ENCODE results near the gene SF1.

DNA sequence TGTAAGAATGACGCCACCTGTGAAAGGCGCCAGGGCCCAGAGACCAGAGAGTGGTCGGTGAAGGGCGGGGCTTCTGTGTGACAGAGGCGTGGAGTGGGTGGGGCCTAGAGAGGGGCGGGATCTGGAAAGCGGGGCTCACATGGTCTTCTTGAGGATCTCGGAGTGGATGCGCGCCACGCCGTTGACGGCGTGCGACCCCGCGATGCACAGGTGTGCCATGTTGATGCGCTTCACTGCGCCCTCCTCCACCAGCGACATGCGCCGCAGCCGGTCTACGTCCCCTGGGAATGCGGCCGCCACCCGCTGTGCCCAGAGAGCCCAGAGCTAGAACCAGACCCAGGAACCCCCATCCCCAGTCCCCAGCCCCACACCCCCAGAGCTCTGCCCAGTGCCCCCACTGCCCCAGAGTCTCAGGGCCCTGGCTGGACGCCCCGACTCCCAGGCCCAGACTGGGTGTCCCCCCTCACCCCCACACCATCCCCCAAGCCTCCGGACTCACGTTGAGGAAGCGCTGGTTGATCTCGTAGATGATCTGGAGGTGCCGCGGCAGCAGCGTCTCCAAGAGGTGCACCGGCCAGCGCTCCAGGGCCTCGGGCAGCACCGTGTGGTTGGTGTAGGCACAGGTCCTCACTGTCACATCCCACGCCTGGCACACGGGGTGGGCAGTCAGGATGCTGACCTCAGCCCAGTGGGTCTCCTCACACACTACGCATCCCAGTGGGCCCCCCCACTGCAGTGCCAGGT, 24.8 kb downstream of the SF1 start:
- TF ChIP-seq, protein P1, sequence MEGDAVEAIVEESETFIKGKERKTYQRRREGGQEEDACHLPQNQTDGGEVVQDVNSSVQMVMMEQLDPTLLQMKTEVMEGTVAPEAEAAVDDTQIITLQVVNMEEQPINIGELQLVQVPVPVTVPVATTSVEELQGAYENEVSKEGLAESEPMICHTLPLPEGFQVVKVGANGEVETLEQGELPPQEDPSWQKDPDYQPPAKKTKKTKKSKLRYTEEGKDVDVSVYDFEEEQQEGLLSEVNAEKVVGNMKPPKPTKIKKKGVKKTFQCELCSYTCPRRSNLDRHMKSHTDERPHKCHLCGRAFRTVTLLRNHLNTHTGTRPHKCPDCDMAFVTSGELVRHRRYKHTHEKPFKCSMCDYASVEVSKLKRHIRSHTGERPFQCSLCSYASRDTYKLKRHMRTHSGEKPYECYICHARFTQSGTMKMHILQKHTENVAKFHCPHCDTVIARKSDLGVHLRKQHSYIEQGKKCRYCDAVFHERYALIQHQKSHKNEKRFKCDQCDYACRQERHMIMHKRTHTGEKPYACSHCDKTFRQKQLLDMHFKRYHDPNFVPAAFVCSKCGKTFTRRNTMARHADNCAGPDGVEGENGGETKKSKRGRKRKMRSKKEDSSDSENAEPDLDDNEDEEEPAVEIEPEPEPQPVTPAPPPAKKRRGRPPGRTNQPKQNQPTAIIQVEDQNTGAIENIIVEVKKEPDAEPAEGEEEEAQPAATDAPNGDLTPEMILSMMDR (IDR thresholded peaks at IDR 0.05), result no peak
- no peak for TF ChIP-seq SP1 (CRISPR knock-in tag; conservative IDR thresholded peaks at IDR 0.05)
- no peak for TF ChIP-seq NR2C2 (CRISPR knock-in tag; IDR thresholded peaks at IDR 0.05)
- TF ChIP-seq, protein P2, sequence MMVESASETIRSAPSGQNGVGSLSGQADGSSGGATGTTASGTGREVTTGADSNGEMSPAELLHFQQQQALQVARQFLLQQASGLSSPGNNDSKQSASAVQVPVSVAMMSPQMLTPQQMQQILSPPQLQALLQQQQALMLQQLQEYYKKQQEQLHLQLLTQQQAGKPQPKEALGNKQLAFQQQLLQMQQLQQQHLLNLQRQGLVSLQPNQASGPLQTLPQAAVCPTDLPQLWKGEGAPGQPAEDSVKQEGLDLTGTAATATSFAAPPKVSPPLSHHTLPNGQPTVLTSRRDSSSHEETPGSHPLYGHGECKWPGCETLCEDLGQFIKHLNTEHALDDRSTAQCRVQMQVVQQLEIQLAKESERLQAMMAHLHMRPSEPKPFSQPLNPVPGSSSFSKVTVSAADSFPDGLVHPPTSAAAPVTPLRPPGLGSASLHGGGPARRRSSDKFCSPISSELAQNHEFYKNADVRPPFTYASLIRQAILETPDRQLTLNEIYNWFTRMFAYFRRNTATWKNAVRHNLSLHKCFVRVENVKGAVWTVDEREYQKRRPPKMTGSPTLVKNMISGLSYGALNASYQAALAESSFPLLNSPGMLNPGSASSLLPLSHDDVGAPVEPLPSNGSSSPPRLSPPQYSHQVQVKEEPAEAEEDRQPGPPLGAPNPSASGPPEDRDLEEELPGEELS (CRISPR knock-in tag; IDR thresholded peaks at IDR 0.05), result no peak
- TF ChIP-seq JUN (CRISPR knock-in tag; IDR thresholded peaks at IDR 0.05), result no peak
- TF ChIP-seq, protein P3, sequence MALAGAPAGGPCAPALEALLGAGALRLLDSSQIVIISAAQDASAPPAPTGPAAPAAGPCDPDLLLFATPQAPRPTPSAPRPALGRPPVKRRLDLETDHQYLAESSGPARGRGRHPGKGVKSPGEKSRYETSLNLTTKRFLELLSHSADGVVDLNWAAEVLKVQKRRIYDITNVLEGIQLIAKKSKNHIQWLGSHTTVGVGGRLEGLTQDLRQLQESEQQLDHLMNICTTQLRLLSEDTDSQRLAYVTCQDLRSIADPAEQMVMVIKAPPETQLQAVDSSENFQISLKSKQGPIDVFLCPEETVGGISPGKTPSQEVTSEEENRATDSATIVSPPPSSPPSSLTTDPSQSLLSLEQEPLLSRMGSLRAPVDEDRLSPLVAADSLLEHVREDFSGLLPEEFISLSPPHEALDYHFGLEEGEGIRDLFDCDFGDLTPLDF (CRISPR knock-in tag; IDR thresholded peaks at IDR 0.05), result no peak
- TF ChIP-seq FOXK1 (CRISPR knock-in tag; IDR thresholded peaks at IDR 0.05), result no peak
- TF ChIP-seq ZNF232 (CRISPR knock-in tag; IDR thresholded peaks at IDR 0.05), result no peak
- no peak for TF ChIP-seq ZNF317 (CRISPR knock-in tag; IDR thresholded peaks at IDR 0.05; ENCODE audit: borderline replicate concordance, low read depth)
- TF ChIP-seq, protein P4, sequence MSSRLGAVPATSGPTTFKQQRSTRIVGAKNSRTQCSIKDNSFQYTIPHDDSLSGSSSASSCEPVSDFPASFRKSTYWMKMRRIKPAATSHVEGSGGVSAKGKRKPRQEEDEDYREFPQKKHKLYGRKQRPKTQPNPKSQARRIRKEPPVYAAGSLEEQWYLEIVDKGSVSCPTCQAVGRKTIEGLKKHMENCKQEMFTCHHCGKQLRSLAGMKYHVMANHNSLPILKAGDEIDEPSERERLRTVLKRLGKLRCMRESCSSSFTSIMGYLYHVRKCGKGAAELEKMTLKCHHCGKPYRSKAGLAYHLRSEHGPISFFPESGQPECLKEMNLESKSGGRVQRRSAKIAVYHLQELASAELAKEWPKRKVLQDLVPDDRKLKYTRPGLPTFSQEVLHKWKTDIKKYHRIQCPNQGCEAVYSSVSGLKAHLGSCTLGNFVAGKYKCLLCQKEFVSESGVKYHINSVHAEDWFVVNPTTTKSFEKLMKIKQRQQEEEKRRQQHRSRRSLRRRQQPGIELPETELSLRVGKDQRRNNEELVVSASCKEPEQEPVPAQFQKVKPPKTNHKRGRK (CRISPR knock-in tag; IDR thresholded peaks at IDR 0.05; ENCODE audit: borderline replicate concordance), result no peak
